Neural progenitor cell (in vitro differentiated cells): ENCODE measurements around the gene ST3GAL2. TPM values are rescaled to one million over a fixed set of nuclear protein-coding genes. Genes with fewer than 3 reads are reported as not detected.

Experiments
- DNase-seq: peaks from one replicate; pipeline ENCODE4 v3.0.0-alpha.2; 2016; ENCODE audit warnings: low spot score
- H2AFZ ChIP-seq: fragments of 200-600 bp; sonication (generic); replicated peaks from 2 replicates; pipeline ENCODE4 v1.6.1; 2016; ENCODE audit warnings: antibody characterized with exemption
- H3F3A ChIP-seq: fragments of 200-600 bp; sonication (generic); 2 replicates; pipeline ENCODE4 v1.6.1; 2016; ENCODE audit warnings: antibody characterized with exemption, low read depth
- H3K27ac ChIP-seq: fragments of 200-600 bp; sonication (generic); 2 replicates; pipeline ENCODE4 v1.5.1; 2016; ENCODE audit warnings: mild to moderate bottlenecking
- H3K27me3 ChIP-seq: fragments of 200-600 bp; sonication (generic); 2 replicates; pipeline ENCODE4 v1.6.1; 2016; ENCODE audit warnings: mild to moderate bottlenecking, moderate library complexity
- H3K36me3 ChIP-seq: fragments of 200-600 bp; sonication (generic); 2 replicates; pipeline ENCODE4 v1.5.1; 2016
- H3K4me1 ChIP-seq: fragments of 200-600 bp; sonication (generic); 2 replicates; pipeline ENCODE4 v1.6.1; 2016; ENCODE audit warnings: mixed run types
- H3K4me2 ChIP-seq: fragments of 200-600 bp; sonication (generic); 2 replicates; pipeline ENCODE4 v1.6.1; 2016
- H3K4me3 ChIP-seq: fragments of 200-600 bp; sonication (generic); 2 replicates; pipeline ENCODE4 v1.5.1; 2016
- H3K79me2 ChIP-seq: fragments of 200-600 bp; sonication (generic); 2 replicates; pipeline ENCODE4 v1.6.1; 2016; ENCODE audit warnings: low read depth
- H3K9ac ChIP-seq: fragments of 200-600 bp; sonication (generic); 2 replicates; pipeline ENCODE4 v1.6.1; 2016
- H3K9me3 ChIP-seq: fragments of 200-600 bp; sonication (generic); 2 replicates; pipeline ENCODE4 v1.5.1; 2016; ENCODE audit warnings: low read depth
- H4K20me1 ChIP-seq: fragments of 200-600 bp; sonication (generic); 2 replicates; pipeline ENCODE4 v1.6.1; 2016; ENCODE audit warnings: low read depth
- H3K27ac Mint-ChIP-seq: 3 replicates; pipeline ENCODE4 v1.8.0; 2021; ENCODE audit warnings: mixed read lengths
- H3K27me3 Mint-ChIP-seq: 2 replicates; pipeline ENCODE4 v1.8.0; 2022; ENCODE audit warnings: low read depth, mild to moderate bottlenecking, inconsistent platforms, moderate library complexity, mixed read lengths; ENCODE audit not compliant: insufficient read depth
- H3K36me3 Mint-ChIP-seq: 3 replicates; pipeline ENCODE4 v1.8.0; 2021; ENCODE audit warnings: mixed read lengths
- H3K4me1 Mint-ChIP-seq: 3 replicates; pipeline ENCODE4 v1.8.0; 2021; ENCODE audit warnings: mixed read lengths
- H3K4me3 Mint-ChIP-seq: 3 replicates; pipeline ENCODE4 v1.8.0; 2021; ENCODE audit warnings: mild to moderate bottlenecking, moderate library complexity, mixed read lengths
- H3K9me3 Mint-ChIP-seq: 3 replicates; pipeline ENCODE4 v1.8.0; 2020; ENCODE audit warnings: mixed read lengths
- CTCF ChIP-seq: fragments of 200-600 bp; sonication (generic); IDR thresholded peaks from 2 replicates; pipeline ENCODE4 v1.5.1; 2017; ENCODE audit warnings: antibody characterized with exemption, mild to moderate bottlenecking
- EZH2 ChIP-seq: fragments of 200-600 bp; sonication (generic); IDR thresholded peaks from 2 replicates; pipeline ENCODE4 v1.6.1; 2017; ENCODE audit warnings: antibody characterized with exemption, mild to moderate bottlenecking, moderate library complexity
- EZH2phosphoT487 ChIP-seq: fragments of 200-600 bp; sonication (generic); IDR thresholded peaks from 2 replicates; pipeline ENCODE4 v1.6.1; 2017; ENCODE audit warnings: antibody characterized with exemption
- total RNA-seq: library from RNA; depleted of rRNA; stranded (reverse); fragments of >200 nt; gene quantifications from 2 replicates; pipeline ENCODE4 v1.2.3, GENCODE V29; 2015; ENCODE audit warnings: low replicate concordance

ST3GAL2 gene
- total RNA-seq, 1 donor from 2014 or later = 11.6 TPM

GRCh38 chr16:70457446-70458166 lies 18.7 kb upstream of the ST3GAL2 start:
- Mint-ChIP-seq H3K9me3 (no peaks in the 10 kb centered on the region), H3K27ac (no peak overlapping the region), H3K36me3 (no peaks in the 10 kb centered on the region), H3K4me3 (no peak overlapping the region), H3K27me3 (peaks cover 2% of the 10 kb centered on the region), H3K4me1 (peaks cover 16% of the 10 kb centered on the region)
- Histone ChIP-seq H3K9ac (no peak overlapping the region), H3K36me3 (no peaks in the 10 kb centered on the region), H3K27ac (no peak overlapping the region), H3K4me2 (no peak overlapping the region), H3K9me3 (no peaks in the 10 kb centered on the region), H3K27me3 (no peaks in the 10 kb centered on the region), H4K20me1 (no peaks in the 10 kb centered on the region), H3K79me2 (peaks cover 7% of the 10 kb centered on the region), H3F3A (peaks cover 11% of the 10 kb centered on the region), H2AFZ (no peak overlapping the region), H3K4me3 (no peak overlapping the region), H3K4me1 (peaks cover 7% of the 10 kb centered on the region)
- no peak for TF ChIP-seq EZH2phosphoT487
- no peak for TF ChIP-seq CTCF
- no peak for TF ChIP-seq EZH2
- no peak for DNase-seq

- Histone ChIP-seq H3K9me3 (no peaks in the 10 kb centered on the region), H3K27me3 (no peaks in the 10 kb centered on the region), H3K27ac (peak overlapping the region; percentile 20), H3K4me2 (no peak overlapping the region), H3K9ac (no peak overlapping the region), H3K4me3 (no peak overlapping the region), H3K79me2 (peaks cover 7% of the 10 kb centered on the region), H4K20me1 (no peaks in the 10 kb centered on the region), H3K4me1 (peaks cover 7% of the 10 kb centered on the region), H3F3A (peaks cover 11% of the 10 kb centered on the region), H3K36me3 (no peaks in the 10 kb centered on the region), H2AFZ (no peak overlapping the region)
- Mint-ChIP-seq H3K9me3 (no peaks in the 10 kb centered on the region), H3K27ac (no peak overlapping the region), H3K4me1 (peaks cover 16% of the 10 kb centered on the region), H3K36me3 (no peaks in the 10 kb centered on the region), H3K27me3 (peaks cover 2% of the 10 kb centered on the region), H3K4me3 (peak overlapping the region; percentile 94)
- no peak for TF ChIP-seq EZH2phosphoT487
- TF ChIP-seq CTCF = peak; percentile 7
- no peak for TF ChIP-seq EZH2
- DNase-seq = no peak
These were observed 17.0 kb upstream of the ST3GAL2 start for GRCh38 chr16:70455910-70456309.

GRCh38 chr16:70454222-70455034 lies 15.5 kb upstream of the ST3GAL2 start, which contains the start of gene FCSK:
FCSK (plus strand) TSS chr16:70454595; CDS start chr16:70463191, 8,596 bp downstream.
- H3K9me3 Mint-ChIP-seq = no peaks in the 10 kb centered on the region
- H3K4me1 Mint-ChIP-seq = peaks cover 14% of the 10 kb centered on the region
- peak within 1 kb of the TSS; percentile 99 for H3K9ac ChIP-seq
- TF ChIP-seq CTCF (peak; percentile 61), EZH2 (peak; percentile 26), EZH2phosphoT487 (no peak)
- peak within 1 kb of the TSS; percentile 74 for H3K4me3 ChIP-seq
- H3K9me3 ChIP-seq = no peaks in the 10 kb centered on the region
- no peaks in the 10 kb centered on the region for H3K36me3 Mint-ChIP-seq
- peaks cover 7% of the 10 kb centered on the region for H3K4me1 ChIP-seq
- H2AFZ ChIP-seq = peak within 1 kb of the TSS; percentile 97
- H3K4me3 Mint-ChIP-seq = peak within 1 kb of the TSS; percentile 94
- peak within 1 kb of the TSS; percentile 97 for H3K27ac Mint-ChIP-seq
- peak; percentile 96 for DNase-seq
- H3K36me3 ChIP-seq = no peaks in the 10 kb centered on the region
- peaks cover 7% of the 10 kb centered on the region for H3K79me2 ChIP-seq
- no peaks in the 10 kb centered on the region for H4K20me1 ChIP-seq
- peaks cover 11% of the 10 kb centered on the region for H3F3A ChIP-seq
- H3K27ac ChIP-seq = peak within 1 kb of the TSS; percentile 100
- peaks cover 3% of the 10 kb centered on the region for H3K27me3 Mint-ChIP-seq
- H3K27me3 ChIP-seq = no peaks in the 10 kb centered on the region
- H3K4me2 ChIP-seq = peak within 1 kb of the TSS; percentile 90
